A549 (cell line): Measurements from ENCODE around the gene FAR1.

Source experiments
- CEBPB ChIP-seq, 2 experiments: fragments of >200 bp in 1 of 2; sonication (Bioruptor Twin) in 1 of 2; formaldehyde crosslinking in 1 of 2; IDR thresholded peaks; 2 replicates each; pipeline ENCODE4 v1.6.1; 2012 to 2016
- EP300 ChIP-seq, 2 experiments: fragments of >200 bp; sonication (Bioruptor Twin); formaldehyde crosslinking; IDR thresholded peaks; 2 replicates in 1 of 2; 3 replicates in 1 of 2; pipeline ENCODE4 v1.6.1; 2016 to 2017
- ESRRA ChIP-seq: fragments of 150-350 bp; IDR thresholded peaks from 2 replicates; pipeline ENCODE4 v1.6.1; 2014; ENCODE audit warnings: mild to moderate bottlenecking, low read length, borderline replicate concordance
- HOXB5 ChIP-seq: fragments of 250-450 bp; sonication (Bioruptor Pico); IDR thresholded peaks from 2 replicates; pipeline ENCODE4 v1.5.0; 2020; ENCODE audit warnings: mild to moderate bottlenecking, moderate library complexity
- JUN ChIP-seq, 2 experiments: fragments of >200 bp; sonication (Bioruptor Twin); formaldehyde crosslinking; IDR thresholded peaks; 2 replicates in 1 of 2; 3 replicates in 1 of 2; pipeline ENCODE4 v1.6.1; 2016 to 2017
- POLR2A ChIP-seq: IDR thresholded peaks from 2 replicates; pipeline ENCODE4 v1.6.1; 2012; ENCODE audit warnings: mild to moderate bottlenecking, low read length
- RAD21 ChIP-seq, 2 experiments: fragments of >200 bp in 1 of 2; sonication (Bioruptor Twin) in 1 of 2; formaldehyde crosslinking in 1 of 2; IDR thresholded peaks in 1 of 2; conservative IDR thresholded peaks in 1 of 2; 2 replicates in 1 of 2; 3 replicates in 1 of 2; pipeline ENCODE4 v1.6.1; 2012 to 2018; ENCODE audit warnings: inconsistent platforms in 1 of 2
- RARB ChIP-seq: fragments of 250-450 bp; sonication (Bioruptor Pico); IDR thresholded peaks from 2 replicates; pipeline ENCODE4 v1.8.0; 2021; ENCODE audit warnings: mild to moderate bottlenecking, moderate library complexity
- TFCP2L1 ChIP-seq: fragments of 250-450 bp; sonication (Bioruptor Pico); IDR thresholded peaks from 2 replicates; pipeline ENCODE4 v1.5.0; 2021; ENCODE audit warnings: mild to moderate bottlenecking
- TF ChIP-seq, protein P1 (sequence below): fragments of 200-600 bp; sonication (generic); IDR thresholded peaks from 2 replicates; pipeline ENCODE4 v1.6.1; 2016; ENCODE audit warnings: antibody characterized with exemption, mild to moderate bottlenecking, moderate library complexity
- TF ChIP-seq, protein P2 (sequence below): fragments of >200 bp; sonication (Bioruptor Twin); formaldehyde crosslinking; IDR thresholded peaks from 3 replicates; pipeline ENCODE4 v1.5.1; 2016

DNA sequence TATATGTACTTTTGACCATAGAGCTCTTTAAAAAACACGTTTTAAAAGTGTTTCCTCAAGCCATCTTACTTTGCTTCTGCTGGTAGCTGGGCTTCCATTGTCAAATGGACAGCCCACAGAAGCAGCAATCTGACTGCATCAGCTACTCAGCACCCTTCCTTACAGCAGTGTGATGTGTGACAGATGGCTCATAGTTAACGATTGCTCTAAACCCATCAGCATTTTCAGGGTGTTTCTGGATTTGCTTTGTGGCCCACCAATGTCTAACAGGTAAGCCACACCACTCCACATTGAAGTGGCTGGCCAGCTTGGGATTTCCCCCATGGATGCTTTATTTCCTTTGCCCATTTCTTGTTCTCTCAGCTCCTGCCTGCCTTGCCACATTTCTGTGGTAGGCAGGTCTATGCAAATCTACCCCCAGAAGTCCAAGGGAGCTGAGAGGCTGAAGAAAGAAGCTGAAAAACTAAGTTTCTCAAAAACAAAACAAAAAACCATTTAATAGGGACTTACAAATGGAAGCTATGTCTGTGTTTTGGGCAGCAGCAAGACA lies 7.3 kb upstream of the FAR1 start:
- TF ChIP-seq, protein P1, sequence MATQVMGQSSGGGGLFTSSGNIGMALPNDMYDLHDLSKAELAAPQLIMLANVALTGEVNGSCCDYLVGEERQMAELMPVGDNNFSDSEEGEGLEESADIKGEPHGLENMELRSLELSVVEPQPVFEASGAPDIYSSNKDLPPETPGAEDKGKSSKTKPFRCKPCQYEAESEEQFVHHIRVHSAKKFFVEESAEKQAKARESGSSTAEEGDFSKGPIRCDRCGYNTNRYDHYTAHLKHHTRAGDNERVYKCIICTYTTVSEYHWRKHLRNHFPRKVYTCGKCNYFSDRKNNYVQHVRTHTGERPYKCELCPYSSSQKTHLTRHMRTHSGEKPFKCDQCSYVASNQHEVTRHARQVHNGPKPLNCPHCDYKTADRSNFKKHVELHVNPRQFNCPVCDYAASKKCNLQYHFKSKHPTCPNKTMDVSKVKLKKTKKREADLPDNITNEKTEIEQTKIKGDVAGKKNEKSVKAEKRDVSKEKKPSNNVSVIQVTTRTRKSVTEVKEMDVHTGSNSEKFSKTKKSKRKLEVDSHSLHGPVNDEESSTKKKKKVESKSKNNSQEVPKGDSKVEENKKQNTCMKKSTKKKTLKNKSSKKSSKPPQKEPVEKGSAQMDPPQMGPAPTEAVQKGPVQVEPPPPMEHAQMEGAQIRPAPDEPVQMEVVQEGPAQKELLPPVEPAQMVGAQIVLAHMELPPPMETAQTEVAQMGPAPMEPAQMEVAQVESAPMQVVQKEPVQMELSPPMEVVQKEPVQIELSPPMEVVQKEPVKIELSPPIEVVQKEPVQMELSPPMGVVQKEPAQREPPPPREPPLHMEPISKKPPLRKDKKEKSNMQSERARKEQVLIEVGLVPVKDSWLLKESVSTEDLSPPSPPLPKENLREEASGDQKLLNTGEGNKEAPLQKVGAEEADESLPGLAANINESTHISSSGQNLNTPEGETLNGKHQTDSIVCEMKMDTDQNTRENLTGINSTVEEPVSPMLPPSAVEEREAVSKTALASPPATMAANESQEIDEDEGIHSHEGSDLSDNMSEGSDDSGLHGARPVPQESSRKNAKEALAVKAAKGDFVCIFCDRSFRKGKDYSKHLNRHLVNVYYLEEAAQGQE = no peak
- TF ChIP-seq TFCP2L1 (CRISPR knock-in tag) (no peak), POLR2A (no peak), ESRRA (no peak), EP300 (IDR thresholded peaks at IDR 0.05) (no peak), RARB (CRISPR knock-in tag) (no peak), HOXB5 (no peak), CEBPB (IDR thresholded peaks at IDR 0.05) (no peak), JUN (IDR thresholded peaks at IDR 0.05) (no peak), RAD21 (conservative IDR thresholded peaks at IDR 0.05 in 1 of 2, IDR thresholded peaks at IDR 0.05 in 1 of 2) (no peak)
- TF ChIP-seq, protein P2, sequence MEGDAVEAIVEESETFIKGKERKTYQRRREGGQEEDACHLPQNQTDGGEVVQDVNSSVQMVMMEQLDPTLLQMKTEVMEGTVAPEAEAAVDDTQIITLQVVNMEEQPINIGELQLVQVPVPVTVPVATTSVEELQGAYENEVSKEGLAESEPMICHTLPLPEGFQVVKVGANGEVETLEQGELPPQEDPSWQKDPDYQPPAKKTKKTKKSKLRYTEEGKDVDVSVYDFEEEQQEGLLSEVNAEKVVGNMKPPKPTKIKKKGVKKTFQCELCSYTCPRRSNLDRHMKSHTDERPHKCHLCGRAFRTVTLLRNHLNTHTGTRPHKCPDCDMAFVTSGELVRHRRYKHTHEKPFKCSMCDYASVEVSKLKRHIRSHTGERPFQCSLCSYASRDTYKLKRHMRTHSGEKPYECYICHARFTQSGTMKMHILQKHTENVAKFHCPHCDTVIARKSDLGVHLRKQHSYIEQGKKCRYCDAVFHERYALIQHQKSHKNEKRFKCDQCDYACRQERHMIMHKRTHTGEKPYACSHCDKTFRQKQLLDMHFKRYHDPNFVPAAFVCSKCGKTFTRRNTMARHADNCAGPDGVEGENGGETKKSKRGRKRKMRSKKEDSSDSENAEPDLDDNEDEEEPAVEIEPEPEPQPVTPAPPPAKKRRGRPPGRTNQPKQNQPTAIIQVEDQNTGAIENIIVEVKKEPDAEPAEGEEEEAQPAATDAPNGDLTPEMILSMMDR = no peak
